Neuronal stem cell (in vitro differentiated cells): ENCODE data around the gene RHOA.

Source experiments
- DNase-seq: peaks from one replicate; pipeline ENCODE4 v3.0.0-alpha.2; 2013; ENCODE audit warnings: low spot score
- H2AFZ ChIP-seq: one replicate; pipeline ENCODE4 v1.6.1; 2013; ENCODE audit warnings: mild to moderate bottlenecking, low read length, inconsistent platforms
- H2AK5ac ChIP-seq: 2 replicates; pipeline ENCODE4 v1.6.1; 2013; ENCODE audit warnings: low read depth, mild to moderate bottlenecking, inconsistent platforms, low read length, moderate library complexity, mixed read lengths
- H2BK120ac ChIP-seq: 2 replicates; pipeline ENCODE4 v1.6.1; 2013; ENCODE audit warnings: low read depth, mild to moderate bottlenecking, inconsistent platforms, low read length, moderate library complexity, mixed read lengths
- H2BK12ac ChIP-seq: one replicate; pipeline ENCODE4 v1.6.1; 2013; ENCODE audit warnings: low read length, inconsistent platforms
- H2BK15ac ChIP-seq: 2 replicates; pipeline ENCODE4 v1.6.1; 2013; ENCODE audit warnings: mild to moderate bottlenecking, low read length, inconsistent platforms, mixed read lengths
- H2BK5ac ChIP-seq: one replicate; pipeline ENCODE4 v1.6.1; 2013; ENCODE audit warnings: inconsistent platforms, mild to moderate bottlenecking, low read length, moderate library complexity
- H3K14ac ChIP-seq: one replicate; pipeline ENCODE4 v1.6.1; 2013; ENCODE audit warnings: low read length, inconsistent platforms
- H3K18ac ChIP-seq: 2 replicates; pipeline ENCODE4 v1.6.1; 2013; ENCODE audit warnings: low read length, inconsistent platforms
- H3K23ac ChIP-seq: 2 replicates; pipeline ENCODE4 v1.6.1; 2013; ENCODE audit warnings: low read depth, mild to moderate bottlenecking, mixed read lengths, low read length, inconsistent platforms; ENCODE audit not compliant: poor library complexity
- H3K27ac ChIP-seq: replicated peaks from 3 replicates; pipeline ENCODE4 v1.5.1; 2013; ENCODE audit warnings: low read length, inconsistent platforms
- H3K27me3 ChIP-seq, 3 experiments: 2 replicates each; pipeline ENCODE4 v1.6.1; 2013; ENCODE audit warnings: low read length in 3 of 3, mild to moderate bottlenecking in 2 of 3, inconsistent platforms in 1 of 3, low read depth in 1 of 3, mixed read lengths in 1 of 3, moderate library complexity in 1 of 3; ENCODE audit not compliant: control insufficient read depth in 3 of 3, insufficient read depth in 3 of 3
- H3K36me3 ChIP-seq, 2 donors: replicated peaks in 1 of 2; 2 replicates each; pipeline ENCODE4 v1.6.1; 2013; ENCODE audit warnings: low read length in 2 of 2; ENCODE audit not compliant: control insufficient read depth in 2 of 2, insufficient read depth in 2 of 2
- H3K4ac ChIP-seq: 2 replicates; pipeline ENCODE4 v1.6.1; 2013; ENCODE audit warnings: inconsistent platforms, mild to moderate bottlenecking, low read length, moderate library complexity
- H3K4me1 ChIP-seq, 2 donors: 1 replicate in 1 of 2; 2 replicates in 1 of 2; pipeline ENCODE4 v1.6.1; 2013; ENCODE audit warnings: low read length in 2 of 2, low read depth in 1 of 2; ENCODE audit not compliant: control insufficient read depth in 2 of 2, insufficient read depth in 1 of 2
- H3K4me2 ChIP-seq: one replicate; pipeline ENCODE4 v1.6.1; 2013; ENCODE audit warnings: mild to moderate bottlenecking, low read length, inconsistent platforms; ENCODE audit not compliant: insufficient read depth, poor library complexity, severe bottlenecking
- H3K4me3 ChIP-seq, 2 donors: 2 replicates each; pipeline ENCODE4 v1.5.1; 2013; ENCODE audit warnings: low read length in 2 of 2, mild to moderate bottlenecking in 2 of 2, inconsistent platforms in 1 of 2, moderate library complexity in 1 of 2
- H3K79me1 ChIP-seq: one replicate; pipeline ENCODE4 v1.6.1; 2013; ENCODE audit warnings: low read depth, mild to moderate bottlenecking, inconsistent platforms, low read length, moderate library complexity
- H3K9ac ChIP-seq: one replicate; pipeline ENCODE4 v1.6.1; 2013; ENCODE audit warnings: mild to moderate bottlenecking, low read depth, low read length, inconsistent platforms; ENCODE audit not compliant: poor library complexity
- H3K9me3 ChIP-seq, 2 donors: replicated peaks in 1 of 2; 2 replicates each; pipeline versions ENCODE3 to v1.6.1; 2013; ENCODE audit warnings: low read length in 2 of 2, mild to moderate bottlenecking in 2 of 2, inconsistent platforms in 1 of 2, low read depth in 1 of 2, mixed read lengths in 1 of 2, moderate library complexity in 1 of 2; ENCODE audit not compliant: control insufficient read depth in 2 of 2, insufficient read depth in 1 of 2
- H4K8ac ChIP-seq: one replicate; pipeline ENCODE4 v1.6.1; 2013; ENCODE audit warnings: low read depth, mild to moderate bottlenecking, inconsistent platforms, low read length, moderate library complexity
- H4K91ac ChIP-seq: one replicate; pipeline ENCODE4 v1.6.1; 2013; ENCODE audit warnings: low read length, low read depth, mild to moderate bottlenecking, inconsistent platforms; ENCODE audit not compliant: poor library complexity
- WGBS, 2 donors: extraction: QIAGEN DNeasy Blood & Tissue Kit; methylation state at CpG; one replicate each; pipeline ENCODE4 v1.1.7; 2013; ENCODE audit warnings: missing lambda C conversion rate in 2 of 2, mixed read lengths in 1 of 2; ENCODE audit not compliant: insufficient read length in 2 of 2, insufficient replicate concordance in 1 of 2; ENCODE audit errors: extremely low coverage in 2 of 2; 5-methylcytosine and 5-hydroxymethylcytosine counted together

Gene RHOA

GRCh38 chr3:49411535-49411967 lies 225 bp downstream of the RHOA start:
- Histone ChIP-seq H3K27ac (peak overlapping the region; percentile 98), H2BK120ac (no peak overlapping the region), H4K91ac (no peak overlapping the region), H3K9me3 (no peaks in the 10 kb centered on the region), H3K18ac (peak overlapping the region; percentile 99), H3K4ac (no peak overlapping the region), H3K9ac (peak overlapping the region; percentile 97), H2AFZ (peak overlapping the region; percentile 88), H2BK15ac (no peak overlapping the region), H4K8ac (no peak overlapping the region), H3K4me3 (peak overlapping the region; percentile 58 to 88), H2BK12ac (no peak overlapping the region), H3K36me3 (peaks cover 0 to 21% of the 10 kb centered on the region in 2 donors), H3K4me2 (peak overlapping the region; percentile 42), H3K14ac (no peak overlapping the region), H2AK5ac (peak overlapping the region; percentile 90), H3K4me1 (peaks cover 10 to 11% of the 10 kb centered on the region in 2 donors), H3K27me3 (no peaks in the 10 kb centered on the region), H2BK5ac (peak overlapping the region; percentile 92), H3K79me1 (peaks cover 5% of the 10 kb centered on the region), H3K23ac (peak overlapping the region; percentile 97)
- whole genome bisulfite sequencing, 2 donors = no CpG with 5 or more reads among the region's 59 CpGs
- no peak for DNase-seq

GRCh38 chr3:49410846-49411534 lies 786 bp downstream of the RHOA start:
- H2AK5ac ChIP-seq = peak overlapping the region; percentile 90
- H3K14ac ChIP-seq = no peak overlapping the region
- peaks cover 5% of the 10 kb centered on the region for H3K79me1 ChIP-seq
- no peak overlapping the region for H2BK15ac ChIP-seq
- H3K23ac ChIP-seq = peak overlapping the region; percentile 97
- H3K4me3 ChIP-seq = peak overlapping the region; percentile 58 to 88
- no peak overlapping the region for H2BK120ac ChIP-seq
- H4K8ac ChIP-seq = no peak overlapping the region
- peak overlapping the region; percentile 97 for H3K9ac ChIP-seq
- no peaks in the 10 kb centered on the region for H3K9me3 ChIP-seq
- no peak overlapping the region for H2BK12ac ChIP-seq
- H2AFZ ChIP-seq = peak overlapping the region; percentile 88
- H3K4ac ChIP-seq = no peak overlapping the region
- peaks cover 0 to 17% of the 10 kb centered on the region in 2 donors for H3K36me3 ChIP-seq
- DNase-seq = no peak
- no peak overlapping the region for H4K91ac ChIP-seq
- peak overlapping the region; percentile 42 for H3K4me2 ChIP-seq
- no CpG with 5 or more reads among the region's 33 CpGs for WGBS, 2 donors
- H2BK5ac ChIP-seq = peak overlapping the region; percentile 92
- peaks cover 10 to 11% of the 10 kb centered on the region in 2 donors for H3K4me1 ChIP-seq
- peak overlapping the region; percentile 99 for H3K18ac ChIP-seq
- no peaks in the 10 kb centered on the region for H3K27me3 ChIP-seq
- peak overlapping the region; percentile 98 for H3K27ac ChIP-seq

- Histone ChIP-seq H3K4ac (no peak overlapping the region), H3K4me3 (peak overlapping the region in 1 of 2 donors; percentile 58), H3K4me1 (peaks cover 10 to 11% of the 10 kb centered on the region in 2 donors)
Measured at GRCh38 chr3:49410066-49410845, 1.5 kb downstream of the RHOA start.

More at GRCh38 chr3:49410066-49410845, 1.5 kb downstream of the RHOA start:
- Histone ChIP-seq H4K8ac (no peak overlapping the region), H3K9me3 (no peaks in the 10 kb centered on the region), H3K79me1 (peaks cover 5% of the 10 kb centered on the region), H3K14ac (no peak overlapping the region), H2BK15ac (no peak overlapping the region), H4K91ac (no peak overlapping the region), H2AK5ac (no peak overlapping the region), H3K18ac (no peak overlapping the region), H3K36me3 (peaks cover 0 to 13% of the 10 kb centered on the region in 2 donors), H2BK12ac (no peak overlapping the region), H3K27ac (no peak overlapping the region), H3K9ac (no peak overlapping the region), H3K4me2 (peak overlapping the region; percentile 28), H2BK5ac (no peak overlapping the region), H2BK120ac (no peak overlapping the region), H3K23ac (no peak overlapping the region), H2AFZ (no peak overlapping the region), H3K27me3 (no peaks in the 10 kb centered on the region)
- no peak for DNase-seq
- WGBS, 2 donors = no CpG with 5 or more reads among the region's 4 CpGs
